NCI-H510A treated with DMSO at 0.1 percent for 48 hours (cell line): Measurements from ENCODE around the gene GOLGA8B.
"Not testable (repeated sequence)": the region's sequence is repeated elsewhere in the genome, so short reads cannot be mapped to it uniquely, and the experiment has no call there.

Experiments
- DNase-seq: peaks from one replicate; lab custom pipeline; 2025; lab: John Stamatoyannopoulos, UW

Gene GOLGA8B

DNA sequence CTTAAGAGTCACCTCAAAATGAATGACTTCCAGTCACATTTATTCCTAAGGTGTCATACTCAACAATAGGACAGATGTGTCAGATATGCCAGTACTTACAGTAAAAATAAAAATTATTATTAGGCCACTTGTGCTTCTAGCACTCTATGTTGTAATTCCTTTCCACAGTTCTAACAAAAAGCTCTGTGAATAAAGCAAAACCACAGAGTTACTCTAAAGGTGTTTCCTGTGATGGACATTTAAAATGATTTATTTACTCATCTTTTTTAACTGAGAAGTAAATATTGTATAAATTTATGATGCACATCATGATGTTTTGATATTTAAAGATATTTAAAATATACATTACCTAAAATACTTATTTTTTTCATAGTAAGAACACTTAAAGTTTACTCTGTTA, 13.9 kb upstream of the GOLGA8B start:
- DNase-seq, result no peak

DNA sequence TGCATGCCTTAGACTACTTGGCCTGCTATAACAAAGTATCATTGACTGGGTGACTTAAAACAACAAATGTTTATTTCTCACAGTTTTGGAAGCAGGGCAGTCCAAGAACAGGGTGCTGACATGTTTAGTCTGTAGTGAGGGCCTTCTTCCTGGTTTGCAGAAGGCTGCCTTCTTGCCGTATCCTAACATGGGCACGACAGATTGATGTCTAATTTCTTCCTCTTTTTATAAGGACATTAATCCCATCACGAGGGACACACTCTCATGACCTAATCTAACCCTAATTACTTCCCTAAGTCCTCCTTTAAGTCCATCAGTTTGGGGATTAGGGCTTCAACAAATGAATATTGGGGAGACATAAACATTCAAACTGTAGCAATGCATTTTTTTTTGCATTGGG, 10.9 kb upstream of the GOLGA8B start:
- no peak for DNase-seq

GRCh38 chr15:34591306-34591705, 7.9 kb upstream of the GOLGA8B start:
- no peak for DNase-seq

DNA sequence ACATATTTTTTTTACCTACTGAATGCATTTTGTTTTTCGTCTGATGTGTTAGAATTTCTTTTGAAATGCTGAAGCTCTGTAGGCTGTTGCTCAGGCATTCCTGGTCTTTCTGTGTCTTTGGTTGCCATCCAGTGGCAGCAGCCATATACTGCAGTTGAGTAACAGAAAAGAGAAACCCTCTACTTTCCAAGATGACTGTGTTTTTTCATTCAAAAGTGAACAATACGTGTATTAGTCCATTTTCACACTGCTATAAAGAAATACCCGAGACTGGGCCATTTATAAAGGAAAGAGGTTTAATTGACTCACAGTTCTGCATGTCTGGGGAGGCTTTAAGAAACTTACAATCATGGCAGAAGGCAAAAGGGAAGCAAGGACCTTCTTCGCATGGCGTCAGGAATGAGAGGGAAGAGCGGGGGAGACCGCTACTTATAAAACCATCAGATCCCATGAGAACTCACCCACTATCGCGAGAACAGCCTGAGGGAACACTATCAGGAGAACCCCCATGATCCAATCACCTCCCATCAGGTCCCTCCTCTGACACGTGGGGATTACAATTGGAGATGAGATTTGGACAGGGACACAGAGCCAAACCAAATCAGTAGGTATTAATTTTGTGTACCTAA, 4.7 kb upstream of the GOLGA8B start:
- DNase-seq, result peak; percentile 46

- DNase-seq, result not testable (repeated sequence)
Observed at GRCh38 chr15:34585966-34586365, 2.5 kb upstream of the GOLGA8B start.

GRCh38 chr15:34584996-34585395, 1.5 kb upstream of the GOLGA8B start:
- no peak for DNase-seq

DNA sequence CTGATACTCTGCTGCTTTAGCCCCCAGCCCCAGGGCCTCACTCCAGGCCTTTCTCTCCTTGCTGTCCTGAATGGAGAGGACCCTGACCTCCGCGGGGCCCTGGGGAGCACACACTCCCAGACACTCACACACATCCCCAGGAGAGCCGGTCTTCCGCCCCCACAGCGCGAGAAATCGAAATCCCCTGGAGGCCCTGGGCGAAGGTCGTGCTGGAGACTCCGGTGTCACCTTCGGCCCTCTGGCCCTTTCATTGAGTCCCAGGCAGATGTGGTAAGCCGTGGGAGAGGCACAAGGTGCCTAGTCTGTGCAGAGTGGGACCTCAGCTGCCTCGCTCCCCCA, 848 bp upstream of the GOLGA8B start:
- DNase-seq, result no peak

GRCh38 chr15:34582461-34583371, 735 bp downstream of the GOLGA8B start:
- DNase-seq, result no peak

- DNase-seq, result not testable (repeated sequence)
Observed at GRCh38 chr15:34581687-34582460, 1.6 kb downstream of the GOLGA8B start.

- no peak for DNase-seq
Observed at GRCh38 chr15:34581043-34581365, 2.4 kb downstream of the GOLGA8B start.

DNA sequence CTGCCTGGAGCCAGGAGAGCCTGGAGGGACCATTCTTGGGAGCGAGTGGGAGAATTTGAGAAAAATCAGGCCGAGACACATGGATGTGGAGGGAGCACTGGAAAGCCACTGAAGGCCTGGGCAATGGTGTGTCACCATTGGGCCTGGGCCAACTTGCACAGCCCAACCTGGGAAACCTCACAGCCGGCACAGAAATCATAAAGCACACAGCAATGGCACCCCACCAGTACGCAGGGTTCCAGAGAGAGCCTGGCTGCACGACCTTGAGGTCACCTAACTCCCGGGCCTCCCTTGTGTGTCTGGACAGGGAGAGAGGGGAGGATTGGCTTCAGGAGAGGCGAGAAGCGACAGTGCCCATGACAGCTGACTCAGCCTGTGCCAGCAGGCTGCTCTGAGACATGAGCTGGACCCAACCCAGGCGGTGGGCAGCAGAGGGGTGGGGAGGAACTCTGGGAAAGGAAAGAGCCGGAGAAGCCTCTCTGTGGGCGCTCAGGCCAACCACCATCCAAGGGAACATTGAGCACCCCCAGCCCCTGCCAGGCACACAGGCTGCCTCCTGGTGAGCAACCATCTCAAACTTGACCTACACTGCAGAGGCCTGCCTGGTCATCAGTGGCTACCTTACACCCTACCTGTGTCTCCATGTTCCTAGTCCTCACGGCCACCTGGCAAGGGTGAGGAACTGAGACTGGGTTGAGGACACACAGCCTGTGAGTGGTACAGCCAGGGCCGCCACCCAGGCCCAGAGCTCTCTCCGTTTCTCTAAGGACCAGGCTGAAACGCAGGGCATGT, 3.0 kb downstream of the GOLGA8B start:
- DNase-seq, result not testable (repeated sequence)

GRCh38 chr15:34578283-34578674, 5.2 kb downstream of the GOLGA8B start:
- no peak for DNase-seq

DNA sequence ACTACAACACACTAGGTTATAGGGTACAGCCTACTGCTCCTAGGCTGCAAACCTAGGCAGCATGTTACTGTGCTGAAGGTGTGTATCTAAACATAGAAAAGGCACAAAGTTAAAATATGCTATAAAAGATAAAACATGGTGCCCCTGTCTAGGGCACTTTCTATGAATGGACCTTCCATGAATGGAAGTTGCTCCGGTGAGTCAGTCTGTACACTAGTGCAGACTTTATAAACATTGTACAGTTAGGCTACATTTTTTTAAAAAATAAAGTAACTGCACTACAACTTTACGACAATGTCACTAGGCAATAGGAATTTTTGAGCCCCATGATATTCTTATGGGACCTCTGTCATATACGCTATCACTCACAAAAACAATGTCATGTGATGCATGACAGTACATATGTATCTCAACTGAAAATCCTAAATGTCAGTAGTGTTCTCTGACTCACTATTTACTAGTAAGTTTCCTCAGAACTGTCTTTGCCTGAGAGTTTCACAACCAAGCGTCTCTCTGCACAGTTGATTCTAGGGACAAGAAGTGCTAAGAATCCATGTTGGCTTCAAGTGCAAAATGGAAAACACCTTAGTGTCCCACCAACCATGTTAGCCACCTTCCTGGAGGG, 5.7 kb downstream of the GOLGA8B start:
- not testable (repeated sequence) for DNase-seq

- not testable (repeated sequence) for DNase-seq
Observed at GRCh38 chr15:34575035-34575434, 8.4 kb downstream of the GOLGA8B start.

GRCh38 chr15:34572921-34573320, 10.5 kb downstream of the GOLGA8B start:
- DNase-seq, result not testable (repeated sequence)

- not testable (repeated sequence) for DNase-seq
Observed at GRCh38 chr15:34572019-34572641, 11.3 kb downstream of the GOLGA8B start.

GRCh38 chr15:34569670-34570396, 13.6 kb downstream of the GOLGA8B start:
- DNase-seq, result not testable (repeated sequence)

- not testable (repeated sequence) for DNase-seq
Observed at GRCh38 chr15:34567174-34567573, 16.3 kb downstream of the GOLGA8B start.

GRCh38 chr15:34564711-34565110, 18.7 kb downstream of the GOLGA8B start:
- DNase-seq, result not testable (repeated sequence)

GRCh38 chr15:34560814-34561213, 22.6 kb downstream of the GOLGA8B start:
- not testable (repeated sequence) for DNase-seq
